DMS 273 treated with DMSO at 0.1 percent for 48 hours (cell line): ENCODE measurements around the gene PIF1.

ENCODE experiments used
- DNase-seq: peaks from one replicate; lab custom pipeline; 2025; lab: John Stamatoyannopoulos, UW

PIF1 gene

GRCh38 chr15:64825431-64826294 lies at the start of gene PIF1:
PIF1 (minus strand) TSS chr15:64825647; CDS start chr15:64824335, 1,312 bp downstream.
- DNase-seq: peak; percentile 90

DNA sequence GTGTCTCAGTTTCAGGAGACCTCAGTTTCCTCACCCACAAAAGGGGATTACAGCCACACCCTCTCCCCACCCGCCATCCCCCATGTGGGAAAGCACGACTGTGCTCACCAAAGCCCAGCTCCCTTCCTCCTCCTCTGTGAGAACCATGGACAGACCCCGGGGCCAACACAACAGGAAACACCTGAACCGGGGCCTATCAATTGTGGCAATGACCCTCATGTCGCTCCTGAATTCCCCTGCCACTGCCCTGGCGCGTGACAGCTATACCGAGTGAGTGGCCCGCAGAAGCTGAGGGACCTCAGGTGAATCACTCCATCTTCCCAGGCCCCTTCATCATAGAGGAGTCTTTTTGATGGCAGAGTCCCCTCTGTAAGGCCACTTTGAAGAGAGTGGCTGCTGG lies 44.9 kb upstream of the PIF1 start:
- no peak for DNase-seq

- DNase-seq: no peak
Observed at GRCh38 chr15:64869501-64869900, 44.1 kb upstream of the PIF1 start.

- no peak for DNase-seq
Observed at GRCh38 chr15:64865998-64866520, 40.6 kb upstream of the PIF1 start.

- no peak for DNase-seq
Observed at GRCh38 chr15:64865126-64865997, 39.9 kb upstream of the PIF1 start.

GRCh38 chr15:64864068-64864467 lies 38.6 kb upstream of the PIF1 start:
- DNase-seq: no peak

- DNase-seq: no peak
Observed at GRCh38 chr15:64862408-64862807, 37.0 kb upstream of the PIF1 start.

- no peak for DNase-seq
Observed at GRCh38 chr15:64861960-64862359, 36.5 kb upstream of the PIF1 start.

GRCh38 chr15:64861331-64861730 lies 35.9 kb upstream of the PIF1 start:
- DNase-seq: no peak

DNA sequence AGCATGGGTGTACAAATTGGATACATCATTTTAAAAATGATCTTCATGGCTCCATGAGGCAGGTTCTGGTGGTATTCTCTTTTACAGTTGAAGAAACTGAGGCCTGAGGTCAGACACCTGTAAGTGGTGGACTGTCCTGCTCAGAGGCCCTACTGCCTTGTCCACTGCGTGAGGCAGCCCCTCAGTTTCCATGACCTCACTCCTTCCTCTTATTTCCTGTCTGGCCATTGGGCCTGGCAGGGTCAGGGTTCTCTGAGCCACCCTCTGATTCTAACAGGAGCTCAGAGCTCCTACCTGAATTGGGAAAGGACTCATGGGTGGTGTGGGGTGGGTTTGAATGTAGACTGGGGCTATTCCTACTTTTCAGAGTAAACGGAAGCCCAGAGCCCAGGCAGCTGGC lies 33.8 kb upstream of the PIF1 start:
- no peak for DNase-seq

GRCh38 chr15:64858021-64858575 lies 32.7 kb upstream of the PIF1 start:
- peak; percentile 10 for DNase-seq

- no peak for DNase-seq
Observed at GRCh38 chr15:64857421-64857820, 32.0 kb upstream of the PIF1 start.

DNA sequence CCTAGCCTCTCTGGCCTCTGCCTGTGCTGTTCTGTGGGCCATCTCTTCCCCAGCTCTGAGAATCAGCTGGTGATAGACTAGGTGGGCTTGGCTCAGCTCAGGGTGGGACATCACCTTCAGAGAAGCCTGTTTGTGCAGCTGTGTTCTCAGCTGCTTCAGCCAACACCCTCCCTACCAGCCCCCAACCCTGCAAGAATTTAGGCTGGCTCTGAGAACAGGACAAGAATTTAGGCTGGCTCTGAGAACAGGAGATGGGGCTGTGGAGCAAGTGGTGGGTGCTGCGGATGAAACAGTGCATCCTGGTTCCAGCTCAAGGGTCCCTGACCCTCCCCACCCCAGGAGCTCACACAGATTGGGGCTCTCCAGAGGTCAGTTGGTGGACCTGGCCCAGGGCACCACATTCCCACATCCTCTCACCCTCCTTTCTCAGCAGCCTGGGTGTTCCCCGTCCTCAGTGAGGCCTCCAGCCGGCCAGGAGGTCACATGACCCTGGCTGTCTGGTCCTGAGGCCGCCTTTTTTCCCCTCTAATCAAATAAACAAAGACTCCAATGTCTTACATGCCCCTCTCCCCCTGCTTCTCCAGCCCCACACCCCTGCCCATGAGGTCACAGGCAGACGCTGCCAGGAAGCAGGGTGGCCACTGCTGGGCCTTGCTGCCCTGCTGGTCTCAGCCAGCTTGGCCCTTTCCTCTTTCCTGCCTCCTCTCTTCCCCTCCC lies 31.1 kb upstream of the PIF1 start:
- no peak for DNase-seq

- peak; percentile 14 for DNase-seq
Observed at GRCh38 chr15:64855205-64855975, 29.9 kb upstream of the PIF1 start.

DNA sequence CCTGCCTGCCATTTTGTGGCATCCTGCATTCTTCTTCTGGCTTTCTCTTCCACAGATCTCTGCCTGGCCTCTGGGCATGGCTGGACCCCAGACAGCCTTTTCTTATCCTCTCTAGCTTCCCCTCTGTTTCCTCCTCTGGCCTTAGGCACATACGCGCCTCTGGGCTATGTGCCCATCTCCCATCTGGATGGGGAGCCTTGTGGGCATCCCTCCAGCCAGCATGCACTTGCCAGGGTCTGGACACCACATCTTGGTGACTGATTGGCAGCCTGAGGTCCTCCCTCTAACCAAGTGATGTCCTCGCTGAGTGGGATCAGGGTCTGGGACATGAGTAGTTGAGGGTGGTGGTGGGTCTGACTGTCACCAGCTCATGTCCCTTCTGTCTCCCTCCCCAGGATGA lies 29.1 kb upstream of the PIF1 start:
- DNase-seq: no peak

DNA sequence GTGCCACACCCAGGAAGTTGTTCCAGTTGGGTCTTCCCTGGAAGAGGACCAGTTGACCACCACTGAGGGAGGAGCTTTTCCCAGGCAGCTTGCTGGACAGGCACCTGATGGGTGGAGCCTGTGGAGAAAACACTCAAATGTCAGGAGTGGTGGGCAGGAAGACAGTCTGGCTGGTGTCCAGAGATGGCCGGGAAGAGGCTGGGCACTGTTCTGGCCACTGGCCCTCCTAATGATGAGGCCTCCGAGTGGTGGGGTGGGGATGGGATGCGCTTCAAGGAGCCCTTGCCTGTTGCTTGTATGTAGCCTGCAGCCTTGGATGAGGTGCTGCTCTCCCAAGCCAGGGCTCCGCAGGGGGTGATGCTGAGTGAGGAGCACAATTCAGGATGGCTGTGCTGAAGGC lies 28.6 kb upstream of the PIF1 start:
- DNase-seq: no peak

GRCh38 chr15:64851503-64851840 lies 26.0 kb upstream of the PIF1 start:
- no peak for DNase-seq

DNA sequence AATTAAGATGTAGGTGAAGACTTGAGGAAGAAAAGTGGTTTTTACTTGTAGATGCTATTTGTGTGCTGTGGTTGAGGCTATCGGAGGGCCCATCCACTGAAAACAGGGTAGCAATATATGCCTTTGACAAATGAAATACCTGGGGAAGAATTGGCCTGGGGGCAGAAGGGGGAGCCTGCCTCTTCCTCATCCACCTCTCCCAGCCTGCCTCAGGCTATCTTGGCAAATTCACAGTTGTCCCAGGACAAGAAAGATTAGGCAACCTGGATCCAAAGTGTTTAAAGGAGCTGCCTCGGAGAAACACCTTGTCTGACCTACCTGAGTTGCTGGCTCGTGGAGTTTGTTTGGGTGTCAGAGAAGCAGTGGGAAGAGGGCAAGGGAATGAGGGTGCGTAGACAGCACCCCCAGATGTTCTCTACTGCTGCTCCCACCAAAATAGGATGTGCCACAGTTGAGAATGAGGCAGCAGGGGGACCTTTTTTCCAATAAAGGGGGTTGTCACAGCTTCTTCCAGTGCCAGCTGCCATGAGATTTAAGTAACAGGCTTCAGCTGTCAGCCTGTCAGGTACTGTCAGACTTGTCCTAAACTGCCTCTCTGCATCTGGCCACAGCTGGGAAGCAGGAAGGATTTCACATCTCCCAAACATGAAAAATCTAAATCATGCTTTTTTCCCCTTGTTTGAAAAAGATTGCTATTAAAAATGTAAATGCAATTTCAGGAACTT lies 25.5 kb upstream of the PIF1 start:
- no peak for DNase-seq

- DNase-seq: no peak
Observed at GRCh38 chr15:64847876-64848716, 22.6 kb upstream of the PIF1 start.

DNA sequence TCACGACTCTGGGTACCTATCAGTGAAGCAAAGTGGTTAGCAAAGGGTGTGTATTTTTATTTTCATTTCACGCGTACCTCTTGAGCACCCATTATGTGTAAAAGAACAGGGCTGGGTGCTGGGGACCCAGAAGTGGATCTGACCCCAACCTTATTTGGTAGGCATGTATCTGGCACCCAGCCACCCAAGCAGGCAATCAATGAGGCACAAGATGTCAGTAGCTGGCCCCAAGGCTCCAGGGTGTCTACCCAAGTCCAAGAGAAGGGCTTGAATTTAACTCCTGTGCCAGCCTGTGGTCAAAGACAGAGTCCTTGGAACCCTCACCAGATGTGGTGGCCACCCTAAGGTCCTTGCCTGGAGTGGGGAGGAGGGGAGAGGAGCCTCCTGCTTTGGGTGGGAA lies 22.0 kb upstream of the PIF1 start:
- DNase-seq: no peak
